ENCODE measurements around the gene RNF17.

The RNF17 gene

GRCh38 chr13:24891476-24892108 lies 127.6 kb downstream of the RNF17 start:
- no peak for DNase-seq (ENCODE audit: low spot score)
- TF ChIP-seq CTCF (IDR thresholded peaks at IDR 0.05; ENCODE audit: extremely low read depth, missing control alignments): no peak

GRCh38 chr13:24892829-24893228 lies 128.9 kb downstream of the RNF17 start:
- no peak for DNase-seq (ENCODE audit: low spot score)
- TF ChIP-seq CTCF (IDR thresholded peaks at IDR 0.05; ENCODE audit: extremely low read depth, missing control alignments): no peak

GRCh38 chr13:24893863-24894262 lies 129.9 kb downstream of the RNF17 start:
- no peak for TF ChIP-seq CTCF (IDR thresholded peaks at IDR 0.05; ENCODE audit: extremely low read depth, missing control alignments)
- DNase-seq (ENCODE audit: low spot score): no peak

GRCh38 chr13:24894277-24894971 lies 130.5 kb downstream of the RNF17 start:
- no peak for TF ChIP-seq CTCF (IDR thresholded peaks at IDR 0.05; ENCODE audit: extremely low read depth, missing control alignments)
- DNase-seq (ENCODE audit: low spot score): no peak

- TF ChIP-seq CTCF (IDR thresholded peaks at IDR 0.05; ENCODE audit: extremely low read depth, missing control alignments): no peak
Measured at GRCh38 chr13:24894972-24895300, 131.0 kb downstream of the RNF17 start.

GRCh38 chr13:24896061-24896460 lies 132.1 kb downstream of the RNF17 start:
- DNase-seq (ENCODE audit: low spot score): no peak
- no peak for TF ChIP-seq CTCF (IDR thresholded peaks at IDR 0.05; ENCODE audit: extremely low read depth, missing control alignments)

More at GRCh38 chr13:24894972-24895300, 131.0 kb downstream of the RNF17 start:
- DNase-seq (ENCODE audit: low spot score): no peak

- no peak for DNase-seq (ENCODE audit: low spot score)
- no peak for TF ChIP-seq CTCF (IDR thresholded peaks at IDR 0.05; ENCODE audit: extremely low read depth, missing control alignments)
Measured at GRCh38 chr13:24897293-24897692, 133.3 kb downstream of the RNF17 start.
